SH-SY5Y (cell line): Measurements from ENCODE around the gene PRKCZ.

Experiments used
- GATA2 ChIP-seq: IDR thresholded peaks from 2 replicates; pipeline ENCODE4 v1.6.1; 2011; ENCODE audit warnings: mild to moderate bottlenecking, low read depth, low read length
- GATA3 ChIP-seq: IDR thresholded peaks from 2 replicates; pipeline ENCODE4 v1.6.1; 2011; ENCODE audit warnings: low read depth, mild to moderate bottlenecking, low read length, moderate library complexity

GRCh38 chr1:2136386-2137235, 86.4 kb downstream of the PRKCZ start:
- TF ChIP-seq GATA2 (no peak), GATA3 (no peak)
